Breast epithelium (tissue), 4 donors: ENCODE results near the gene AIG1. TPM values are rescaled to one million over a fixed set of nuclear protein-coding genes. Genes with fewer than 3 reads are reported as not detected.

Experiments used
- DNase-seq, 2 donors: peaks; one replicate each; pipeline ENCODE4 v3.0.0-alpha.2; 2019; ENCODE audit warnings: low spot score in 2 of 2
- H3K27ac ChIP-seq, 2 donors: fragments of 200-600 bp; sonication (generic) in 1 of 2; one replicate each; pipeline ENCODE4 v1.5.1; 2016 to 2019; ENCODE audit warnings: mild to moderate bottlenecking in 1 of 2
- H3K27me3 ChIP-seq, 2 donors: fragments of 200-600 bp; sonication (generic) in 1 of 2; one replicate each; pipeline versions ENCODE4 v1.5.1 to v1.6.0; 2017 to 2019; ENCODE audit warnings: control low read depth in 1 of 2, mild to moderate bottlenecking in 1 of 2
- H3K36me3 ChIP-seq: fragments of 200-600 bp; one replicate; pipeline ENCODE4 v1.5.1; 2019
- H3K4me1 ChIP-seq, 2 donors: fragments of 200-600 bp; sonication (generic); one replicate each; pipeline ENCODE4 v1.5.1; 2016 to 2019; ENCODE audit warnings: control low read depth in 1 of 2
- H3K4me3 ChIP-seq, 3 donors: fragments of 200-600 bp; sonication (generic); 1 replicate in 2 of 3; 2 replicates in 1 of 3; pipeline ENCODE4 v1.5.1; 2016 to 2019; ENCODE audit warnings: mild to moderate bottlenecking in 3 of 3, moderate library complexity in 2 of 3
- H3K9me3 ChIP-seq, 2 donors: fragments of 200-600 bp; sonication (generic) in 1 of 2; one replicate each; pipeline ENCODE4 v1.5.1; 2016 to 2019; ENCODE audit warnings: control low read depth in 1 of 2
- POLR2A ChIP-seq: fragments of 450-650 bp; IDR thresholded peaks from one replicate; pipeline ENCODE4 v1.6.1; 2016; ENCODE audit warnings: antibody characterized with exemption, mild to moderate bottlenecking, moderate library complexity
- POLR2AphosphoS5 ChIP-seq, 3 donors: sonication (generic); formaldehyde crosslinking; IDR thresholded peaks; one replicate each; pipeline ENCODE4 v1.6.1; 2017; ENCODE audit warnings: antibody characterized with exemption in 3 of 3
- intact Hi-C: fragments of 100-400 bp; cut with DNase I; formaldehyde crosslinking; loops from one replicate; pipeline ENCODE4 v1.15.1; 2023; ENCODE audit warnings: low total_unique reads
- total RNA-seq, 3 donors: library from RNA; depleted of rRNA; stranded (reverse); fragments of >200 nt; gene quantifications; one replicate each; pipeline ENCODE4 v1.1.0, GENCODE V29; 2016
- TF ChIP-seq, protein P1 (sequence below), 3 donors: fragments of 450-650 bp; IDR thresholded peaks; one replicate each; pipeline ENCODE4 v1.5.1; 2016 to 2017; ENCODE audit warnings: antibody characterized with exemption in 3 of 3, mild to moderate bottlenecking in 3 of 3, moderate library complexity in 3 of 3

AIG1 gene
- total RNA-seq, 3 donors from 2014 or later = 43.0 to 53.6 (median 44.2) TPM

DNA sequence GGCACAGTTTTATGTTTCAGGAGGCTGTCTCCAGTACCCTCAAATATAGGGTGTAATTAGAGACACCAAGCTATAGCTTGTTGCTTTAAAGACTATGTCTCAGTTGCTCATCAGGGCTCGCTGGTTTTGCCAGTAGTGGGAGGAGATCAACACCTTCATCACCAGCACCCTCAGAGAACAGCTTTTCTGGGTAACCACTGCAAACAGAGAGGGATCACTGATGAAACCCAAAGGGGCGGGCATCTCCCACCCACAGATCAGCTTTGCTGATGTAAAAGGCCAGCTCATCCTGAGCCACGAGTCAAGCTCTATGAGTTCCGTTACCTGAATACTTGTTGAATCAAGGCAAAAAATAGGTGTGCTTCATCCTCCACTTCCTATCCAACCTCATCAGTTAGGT, 187.7 kb downstream of the AIG1 start:
- H3K36me3 ChIP-seq = no peaks in the 10 kb centered on the region
- H3K27ac ChIP-seq = no peak overlapping the region
- intact Hi-C loops = no loop called here
- H3K4me1 ChIP-seq = no peaks in the 10 kb centered on the region
- no peak for TF ChIP-seq POLR2A
- TF ChIP-seq POLR2AphosphoS5 (IDR thresholded peaks at IDR 0.05) = no peak
- TF ChIP-seq, protein P1, sequence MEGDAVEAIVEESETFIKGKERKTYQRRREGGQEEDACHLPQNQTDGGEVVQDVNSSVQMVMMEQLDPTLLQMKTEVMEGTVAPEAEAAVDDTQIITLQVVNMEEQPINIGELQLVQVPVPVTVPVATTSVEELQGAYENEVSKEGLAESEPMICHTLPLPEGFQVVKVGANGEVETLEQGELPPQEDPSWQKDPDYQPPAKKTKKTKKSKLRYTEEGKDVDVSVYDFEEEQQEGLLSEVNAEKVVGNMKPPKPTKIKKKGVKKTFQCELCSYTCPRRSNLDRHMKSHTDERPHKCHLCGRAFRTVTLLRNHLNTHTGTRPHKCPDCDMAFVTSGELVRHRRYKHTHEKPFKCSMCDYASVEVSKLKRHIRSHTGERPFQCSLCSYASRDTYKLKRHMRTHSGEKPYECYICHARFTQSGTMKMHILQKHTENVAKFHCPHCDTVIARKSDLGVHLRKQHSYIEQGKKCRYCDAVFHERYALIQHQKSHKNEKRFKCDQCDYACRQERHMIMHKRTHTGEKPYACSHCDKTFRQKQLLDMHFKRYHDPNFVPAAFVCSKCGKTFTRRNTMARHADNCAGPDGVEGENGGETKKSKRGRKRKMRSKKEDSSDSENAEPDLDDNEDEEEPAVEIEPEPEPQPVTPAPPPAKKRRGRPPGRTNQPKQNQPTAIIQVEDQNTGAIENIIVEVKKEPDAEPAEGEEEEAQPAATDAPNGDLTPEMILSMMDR (IDR thresholded peaks at IDR 0.05) = no peak
- no peak overlapping the region for H3K4me3 ChIP-seq
- H3K27me3 ChIP-seq = no peaks in the 10 kb centered on the region
- H3K9me3 ChIP-seq = no peaks in the 10 kb centered on the region
- DNase-seq = no peak

DNA sequence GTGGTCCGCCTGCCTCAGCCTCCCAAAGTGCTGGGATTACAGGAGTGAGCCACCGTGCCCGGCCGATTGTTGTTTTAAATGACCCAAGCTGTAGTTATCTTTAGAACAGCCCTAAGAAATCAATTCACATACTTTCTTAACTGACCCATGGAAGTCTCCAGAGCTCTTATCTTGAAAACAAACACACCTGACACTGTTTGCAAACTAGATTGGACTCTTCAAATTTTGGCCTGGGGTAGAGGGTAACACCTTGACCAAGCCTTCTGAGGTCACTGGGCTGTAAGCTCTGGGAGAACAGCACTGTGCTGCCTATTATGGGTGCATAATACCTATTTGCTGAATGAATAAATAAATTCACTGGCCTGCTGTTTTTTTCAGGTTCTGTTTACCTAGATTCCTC, 190.6 kb downstream of the AIG1 start:
- DNase-seq = no peak
- H3K4me1 ChIP-seq = no peaks in the 10 kb centered on the region
- TF ChIP-seq POLR2AphosphoS5 (IDR thresholded peaks at IDR 0.05) (no peak), POLR2A (no peak)
- TF ChIP-seq, protein P1 (IDR thresholded peaks at IDR 0.05) = no peak
- no peak overlapping the region for H3K27ac ChIP-seq
- H3K4me3 ChIP-seq = no peak overlapping the region
- intact Hi-C loops = no loop called here
- no peaks in the 10 kb centered on the region for H3K36me3 ChIP-seq
- H3K9me3 ChIP-seq = no peaks in the 10 kb centered on the region
- H3K27me3 ChIP-seq = no peaks in the 10 kb centered on the region

DNA sequence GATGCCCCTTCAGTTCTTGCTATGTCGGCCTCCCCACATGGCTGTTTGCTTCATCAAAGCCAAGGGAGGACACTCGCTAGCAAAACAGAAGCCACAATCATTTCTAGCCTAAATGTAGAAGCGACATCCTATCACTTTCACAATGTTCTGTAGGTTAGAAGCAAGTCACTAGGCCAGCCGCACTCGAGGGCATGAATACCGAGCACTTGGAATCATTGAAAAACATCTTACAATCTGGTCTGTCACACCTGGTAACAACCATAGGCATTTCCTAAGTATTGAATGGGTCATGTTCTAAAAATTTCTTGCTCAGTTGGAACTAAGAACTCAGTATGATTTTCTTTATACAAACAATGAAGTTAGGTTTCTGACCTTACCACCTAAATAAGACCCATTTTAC, 192.3 kb downstream of the AIG1 start:
- TF ChIP-seq, protein P1 (IDR thresholded peaks at IDR 0.05) = no peak
- TF ChIP-seq POLR2A = no peak
- no peak for TF ChIP-seq POLR2AphosphoS5 (IDR thresholded peaks at IDR 0.05)
- Histone ChIP-seq H3K4me3 (no peak overlapping the region), H3K27me3 (no peaks in the 10 kb centered on the region), H3K4me1 (no peaks in the 10 kb centered on the region), H3K27ac (no peak overlapping the region), H3K36me3 (no peaks in the 10 kb centered on the region), H3K9me3 (no peaks in the 10 kb centered on the region)
- DNase-seq = no peak
- intact Hi-C loops = no loop called here

DNA sequence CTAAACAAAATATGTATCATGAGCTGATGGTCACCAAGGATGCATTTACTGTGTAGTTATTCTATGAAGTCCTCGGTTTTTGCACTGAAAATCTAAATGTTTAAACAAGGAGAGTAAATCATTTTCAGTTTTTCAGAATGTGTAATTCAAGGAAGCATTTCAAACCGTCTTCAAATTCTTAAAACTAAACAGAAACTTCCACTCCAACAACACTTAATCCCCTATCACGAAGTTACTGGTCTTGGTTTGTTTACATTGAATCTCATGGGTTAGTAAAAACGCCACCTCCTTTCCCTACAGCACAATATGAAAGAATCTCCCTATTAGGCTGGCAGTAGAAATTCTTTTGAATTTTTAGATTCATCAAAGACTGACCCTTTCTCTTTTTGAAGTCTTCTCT, 192.9 kb downstream of the AIG1 start:
- no peak overlapping the region for H3K27ac ChIP-seq
- H3K4me1 ChIP-seq = no peaks in the 10 kb centered on the region
- H3K4me3 ChIP-seq = no peak overlapping the region
- intact Hi-C loops = no loop called here
- no peak for DNase-seq
- no peaks in the 10 kb centered on the region for H3K9me3 ChIP-seq
- no peaks in the 10 kb centered on the region for H3K27me3 ChIP-seq
- H3K36me3 ChIP-seq = no peaks in the 10 kb centered on the region
- TF ChIP-seq, protein P1 (IDR thresholded peaks at IDR 0.05) = no peak
- no peak for TF ChIP-seq POLR2A
- no peak for TF ChIP-seq POLR2AphosphoS5 (IDR thresholded peaks at IDR 0.05)

DNA sequence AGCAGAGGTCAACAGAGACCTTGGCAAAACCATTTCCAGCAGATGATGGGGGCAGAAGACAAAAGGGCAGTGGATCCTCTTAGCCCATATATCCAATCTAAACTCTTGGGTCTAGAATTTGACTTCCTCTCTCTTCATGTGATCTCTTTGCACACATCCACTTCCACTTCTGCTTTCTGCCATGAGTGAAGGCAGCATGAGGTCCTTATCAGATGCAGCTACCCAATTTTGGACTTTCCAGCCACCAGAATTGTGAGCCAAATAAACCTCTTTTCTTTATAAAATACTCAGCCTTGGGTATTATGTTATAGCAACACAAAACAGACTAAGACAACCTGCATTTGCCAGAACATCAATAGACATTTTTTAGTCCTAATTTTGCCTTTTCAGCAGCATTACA, 198.3 kb downstream of the AIG1 start:
- Histone ChIP-seq H3K27me3 (no peaks in the 10 kb centered on the region), H3K9me3 (peaks cover 0 to 5% of the 10 kb centered on the region in 2 donors), H3K27ac (no peak overlapping the region), H3K4me3 (no peak overlapping the region), H3K36me3 (no peaks in the 10 kb centered on the region), H3K4me1 (no peaks in the 10 kb centered on the region)
- TF ChIP-seq, protein P1 (IDR thresholded peaks at IDR 0.05) = no peak
- TF ChIP-seq POLR2AphosphoS5 (IDR thresholded peaks at IDR 0.05) (no peak), POLR2A (no peak)
- DNase-seq = no peak
- intact Hi-C loops = loop anchor here (2.0 kb wide), 1 partner anchor 22 kb away; no protein-coding TSS in a partner anchor
